ENCODE results near the gene PRCP.

GRCh38 chr11:82775218-82775617, 125.0 kb downstream of the PRCP start:
- no peak for TF ChIP-seq CTCF (IDR thresholded peaks at IDR 0.05; ENCODE audit: insufficient read depth, low read length, poor library complexity, severe bottlenecking)
- no peak for TF ChIP-seq EZH2phosphoT487 (conservative IDR thresholded peaks at IDR 0.05; ENCODE audit: low read length)
